Trophoblast cell (in vitro differentiated cells and primary cell): ENCODE measurements around the gene FOXP3.

Experiments used
- DNase-seq, 2 donors: peaks; one replicate each; pipeline ENCODE4 v3.0.0-alpha.2; 2016
- H2AFZ ChIP-seq: 2 replicates; pipeline ENCODE4 v1.6.1; 2013; ENCODE audit warnings: low read length, moderate library complexity, mild to moderate bottlenecking; ENCODE audit not compliant: insufficient read depth, poor library complexity
- H2AK5ac ChIP-seq: 2 replicates; pipeline ENCODE4 v1.6.1; 2013; ENCODE audit warnings: mild to moderate bottlenecking, low read length
- H2BK120ac ChIP-seq: 2 replicates; pipeline ENCODE4 v1.6.1; 2013; ENCODE audit warnings: low read length, mild to moderate bottlenecking, moderate library complexity; ENCODE audit not compliant: insufficient read depth, poor library complexity
- H2BK12ac ChIP-seq: 2 replicates; pipeline ENCODE4 v1.6.1; 2013; ENCODE audit warnings: mild to moderate bottlenecking, low read length, moderate library complexity
- H2BK5ac ChIP-seq: 2 replicates; pipeline ENCODE4 v1.6.1; 2013; ENCODE audit warnings: low read length, low read depth, moderate library complexity, mild to moderate bottlenecking; ENCODE audit not compliant: poor library complexity
- H3K14ac ChIP-seq: 2 replicates; pipeline ENCODE4 v1.6.1; 2013; ENCODE audit warnings: mild to moderate bottlenecking, low read length
- H3K18ac ChIP-seq: 2 replicates; pipeline ENCODE4 v1.6.1; 2013; ENCODE audit warnings: mild to moderate bottlenecking, low read length
- H3K23ac ChIP-seq: 2 replicates; pipeline ENCODE4 v1.6.1; 2013; ENCODE audit warnings: low read length
- H3K27ac ChIP-seq: 2 replicates; pipeline ENCODE4 v1.5.1; 2013; ENCODE audit warnings: low read depth, mild to moderate bottlenecking, inconsistent platforms, low read length, moderate library complexity
- H3K27me3 ChIP-seq: 2 replicates; pipeline ENCODE4 v1.6.1; 2013; ENCODE audit warnings: inconsistent platforms, mild to moderate bottlenecking, low read length, moderate library complexity; ENCODE audit not compliant: insufficient read depth
- H3K36me3 ChIP-seq, 2 experiments: 1 replicate in 1 of 2; 2 replicates in 1 of 2; pipeline ENCODE4 v1.6.1; 2013; ENCODE audit warnings: low read length in 2 of 2, mild to moderate bottlenecking in 2 of 2, moderate library complexity in 1 of 2; ENCODE audit not compliant: insufficient read depth in 2 of 2, control insufficient read depth in 1 of 2
- H3K4ac ChIP-seq: 2 replicates; pipeline ENCODE4 v1.6.1; 2013; ENCODE audit warnings: low read depth, mild to moderate bottlenecking, low read length, moderate library complexity
- H3K4me1 ChIP-seq, 2 experiments: 1 replicate in 1 of 2; 2 replicates in 1 of 2; pipeline ENCODE4 v1.6.1; 2013; ENCODE audit warnings: low read length in 2 of 2, mild to moderate bottlenecking in 2 of 2, moderate library complexity in 1 of 2; ENCODE audit not compliant: insufficient read depth in 2 of 2, control insufficient read depth in 1 of 2
- H3K4me2 ChIP-seq: 2 replicates; pipeline ENCODE4 v1.6.1; 2013; ENCODE audit warnings: inconsistent platforms, mild to moderate bottlenecking, low read length, moderate library complexity
- H3K4me3 ChIP-seq: 2 replicates; pipeline ENCODE4 v1.5.1; 2013; ENCODE audit warnings: mild to moderate bottlenecking, low read depth, low read length, inconsistent platforms
- H3K79me1 ChIP-seq: one replicate; pipeline ENCODE4 v1.6.1; 2013; ENCODE audit warnings: low read length
- H3K79me2 ChIP-seq: 2 replicates; pipeline ENCODE4 v1.6.1; 2013; ENCODE audit warnings: low read length, mild to moderate bottlenecking; ENCODE audit not compliant: control insufficient read depth, insufficient read depth, poor library complexity
- H3K9ac ChIP-seq: 2 replicates; pipeline ENCODE4 v1.6.1; 2013; ENCODE audit warnings: mild to moderate bottlenecking, low read length
- H3K9me3 ChIP-seq: 2 replicates; pipeline ENCODE4 v1.6.1; 2013; ENCODE audit warnings: low read depth, mild to moderate bottlenecking, control low read depth, inconsistent platforms, low read length; ENCODE audit not compliant: insufficient read depth
- H4K12ac ChIP-seq: 2 replicates; pipeline ENCODE4 v1.6.1; 2013; ENCODE audit warnings: low read depth, mild to moderate bottlenecking, low read length, moderate library complexity
- H4K8ac ChIP-seq: 2 replicates; pipeline ENCODE4 v1.6.1; 2013; ENCODE audit warnings: low read depth, mild to moderate bottlenecking, low read length, moderate library complexity
- H4K91ac ChIP-seq: one replicate; pipeline ENCODE4 v1.6.1; 2013; ENCODE audit warnings: low read depth, mild to moderate bottlenecking, low read length, moderate library complexity
- WGBS: extraction: QIAGEN DNeasy Blood & Tissue Kit; methylation state at CpG from one replicate; pipeline ENCODE4 v1.1.7; 2013; ENCODE audit warnings: missing lambda C conversion rate; ENCODE audit not compliant: insufficient read length, insufficient coverage; ENCODE audit errors: extremely low coverage; 5-methylcytosine and 5-hydroxymethylcytosine counted together

Gene FOXP3

GRCh38 chrX:49212209-49212608 is 52.3 kb downstream of the FOXP3 start:
- Histone ChIP-seq H3K4me2 (no peak overlapping the region), H4K91ac (no peak overlapping the region), H3K23ac (no peak overlapping the region), H3K9me3 (no peaks in the 10 kb centered on the region), H2BK120ac (no peak overlapping the region), H3K79me1 (no peaks in the 10 kb centered on the region), H3K4me3 (no peak overlapping the region), H2BK12ac (no peak overlapping the region), H3K36me3 (no peaks in the 10 kb centered on the region), H3K9ac (no peak overlapping the region), H3K18ac (no peak overlapping the region), H4K12ac (no peak overlapping the region), H4K8ac (no peak overlapping the region), H3K4me1 (no peaks in the 10 kb centered on the region), H2BK5ac (no peak overlapping the region), H3K27ac (no peak overlapping the region), H2AK5ac (no peak overlapping the region), H2AFZ (no peak overlapping the region), H3K14ac (no peak overlapping the region), H3K79me2 (no peaks in the 10 kb centered on the region), H3K27me3 (no peaks in the 10 kb centered on the region), H3K4ac (no peak overlapping the region)
- no CpG with 5 or more reads among the region's 2 CpGs for WGBS
- DNase-seq, result no peak

- no peak overlapping the region for H2AFZ ChIP-seq
- no peak overlapping the region for H3K27ac ChIP-seq
- no peak overlapping the region for H2BK5ac ChIP-seq
- H2AK5ac ChIP-seq, result no peak overlapping the region
- H4K8ac ChIP-seq, result no peak overlapping the region
- no peaks in the 10 kb centered on the region for H3K4me1 ChIP-seq
- no peaks in the 10 kb centered on the region for H3K79me1 ChIP-seq
- no peaks in the 10 kb centered on the region for H3K36me3 ChIP-seq
- H4K91ac ChIP-seq, result no peak overlapping the region
- no peak overlapping the region for H2BK12ac ChIP-seq
- no peak overlapping the region for H3K4me2 ChIP-seq
- no peak overlapping the region for H3K14ac ChIP-seq
- no CpG with 5 or more reads among the region's 9 CpGs for WGBS
- H3K23ac ChIP-seq, result no peak overlapping the region
- no peak overlapping the region for H3K9ac ChIP-seq
- H3K9me3 ChIP-seq, result no peaks in the 10 kb centered on the region
- no peaks in the 10 kb centered on the region for H3K27me3 ChIP-seq
- no peak overlapping the region for H3K18ac ChIP-seq
- H4K12ac ChIP-seq, result no peak overlapping the region
- H3K4ac ChIP-seq, result no peak overlapping the region
- DNase-seq, result no peak
- H3K4me3 ChIP-seq, result no peak overlapping the region
- no peak overlapping the region for H2BK120ac ChIP-seq
- no peaks in the 10 kb centered on the region for H3K79me2 ChIP-seq
Measured at GRCh38 chrX:49211074-49211473, 53.4 kb downstream of the FOXP3 start.

- H2AK5ac ChIP-seq, result no peak overlapping the region
- no peak overlapping the region for H3K4me3 ChIP-seq
- no peak overlapping the region for H3K18ac ChIP-seq
- H4K12ac ChIP-seq, result no peak overlapping the region
- no peak overlapping the region for H3K4ac ChIP-seq
- H3K36me3 ChIP-seq, result no peaks in the 10 kb centered on the region
- no peak overlapping the region for H3K23ac ChIP-seq
- no peak overlapping the region for H2AFZ ChIP-seq
- H3K27ac ChIP-seq, result no peak overlapping the region
- no peak overlapping the region for H4K91ac ChIP-seq
- no peak overlapping the region for H2BK120ac ChIP-seq
- no peak overlapping the region for H2BK12ac ChIP-seq
- H3K9me3 ChIP-seq, result no peaks in the 10 kb centered on the region
- H3K27me3 ChIP-seq, result no peaks in the 10 kb centered on the region
- H3K14ac ChIP-seq, result no peak overlapping the region
- no peak for DNase-seq
- H3K9ac ChIP-seq, result no peak overlapping the region
- no CpG with 5 or more reads among the region's 8 CpGs for WGBS
- H3K4me1 ChIP-seq, result no peaks in the 10 kb centered on the region
- no peak overlapping the region for H3K4me2 ChIP-seq
- H3K79me1 ChIP-seq, result no peaks in the 10 kb centered on the region
- H2BK5ac ChIP-seq, result no peak overlapping the region
- H3K79me2 ChIP-seq, result no peaks in the 10 kb centered on the region
- H4K8ac ChIP-seq, result no peak overlapping the region
Measured at GRCh38 chrX:49210406-49210805, 54.1 kb downstream of the FOXP3 start.

GRCh38 chrX:49209434-49210251 is 54.9 kb downstream of the FOXP3 start:
- Histone ChIP-seq H3K27ac (no peak overlapping the region), H2BK12ac (no peak overlapping the region), H3K18ac (no peak overlapping the region), H4K8ac (no peak overlapping the region), H4K91ac (no peak overlapping the region), H3K4me3 (no peak overlapping the region), H3K79me1 (no peaks in the 10 kb centered on the region), H3K79me2 (no peaks in the 10 kb centered on the region), H2AK5ac (no peak overlapping the region), H3K4ac (no peak overlapping the region), H3K23ac (no peak overlapping the region), H4K12ac (no peak overlapping the region), H3K4me1 (no peaks in the 10 kb centered on the region), H3K4me2 (no peak overlapping the region), H3K14ac (no peak overlapping the region), H2BK120ac (no peak overlapping the region), H3K9me3 (no peaks in the 10 kb centered on the region), H3K27me3 (no peaks in the 10 kb centered on the region), H3K36me3 (no peaks in the 10 kb centered on the region), H2AFZ (no peak overlapping the region), H3K9ac (no peak overlapping the region), H2BK5ac (no peak overlapping the region)
- WGBS, result no CpG with 5 or more reads among the region's 28 CpGs
- DNase-seq, result no peak
